Measurements from ENCODE around the gene GLA. TPM values are rescaled to one million over a fixed set of nuclear protein-coding genes. Genes with fewer than 3 reads are reported as not detected.

GLA gene
- total RNA-seq, 1 donor from 2014 or later: 16.2 TPM

DNA sequence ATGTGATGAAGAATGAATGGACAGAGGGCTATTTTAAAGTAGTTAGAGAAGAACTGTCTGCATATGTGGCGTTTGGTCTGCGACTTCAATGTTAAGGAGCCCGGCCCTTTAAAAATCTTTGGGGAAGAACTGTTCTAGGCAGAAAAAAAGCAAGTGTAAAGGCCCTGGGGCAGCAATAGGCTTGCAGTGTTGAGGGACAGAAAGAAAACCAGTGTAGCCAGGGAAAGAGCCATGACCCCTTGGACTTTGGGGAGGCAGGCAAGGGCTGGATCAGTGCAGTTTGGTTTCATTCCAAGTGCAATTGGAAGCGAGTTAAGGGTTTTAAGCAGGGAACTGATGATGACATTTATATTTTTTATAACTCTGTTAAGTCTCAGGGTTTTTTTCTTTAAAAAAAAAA is 7.9 kb downstream of the GLA start:
- Histone ChIP-seq H3K27ac (ENCODE audit: low read depth, low read length) (no peak overlapping the region), H3K4me3 (ENCODE audit: low read length in 3 of 3) (no peak overlapping the region), H3K4me1 (ENCODE audit: control insufficient read depth in 3 of 3, insufficient read depth in 3 of 3, low read length in 3 of 3) (no peaks in the 10 kb centered on the region), H3K27me3 (ENCODE audit: control insufficient read depth in 3 of 3, insufficient read depth in 3 of 3, low read length in 3 of 3) (no peaks in the 10 kb centered on the region), H3K9me3 (ENCODE audit: control insufficient read depth in 3 of 3, low read length in 3 of 3) (no peaks in the 10 kb centered on the region), H3K36me3 (ENCODE audit: control insufficient read depth in 3 of 3, insufficient read depth in 3 of 3, low read length in 3 of 3) (peaks cover 0 to 11% (median 7%) of the 10 kb centered on the region in 3 donors), H3K9ac (ENCODE audit: low read depth in 1 of 3, low read length in 3 of 3) (no peak overlapping the region)

DNA sequence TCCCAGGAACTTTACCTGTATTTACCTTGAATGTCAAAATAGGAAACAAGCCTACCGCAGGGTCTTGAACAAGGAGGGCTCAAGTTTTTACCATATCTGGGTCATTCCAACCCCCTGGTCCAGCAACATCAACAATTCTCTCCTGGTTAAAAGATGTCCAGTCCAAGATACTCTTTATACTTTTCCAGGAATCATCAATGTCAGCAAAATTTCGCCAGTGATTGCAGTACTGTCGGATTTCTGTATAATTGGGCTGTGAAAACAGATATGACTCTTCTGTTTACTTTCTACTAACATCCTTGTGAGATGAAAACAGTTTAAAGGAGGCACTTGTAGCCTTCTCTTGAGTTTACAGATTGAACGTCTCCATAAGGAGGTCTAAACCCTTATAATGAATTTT is 9.0 kb downstream of the GLA start:
- no peak overlapping the region for H3K9ac ChIP-seq (ENCODE audit: low read depth in 1 of 3, low read length in 3 of 3)
- H3K27me3 ChIP-seq (ENCODE audit: control insufficient read depth in 3 of 3, insufficient read depth in 3 of 3, low read length in 3 of 3): no peaks in the 10 kb centered on the region
- no peak overlapping the region for H3K27ac ChIP-seq (ENCODE audit: low read depth, low read length)
- H3K4me1 ChIP-seq (ENCODE audit: control insufficient read depth in 3 of 3, insufficient read depth in 3 of 3, low read length in 3 of 3): no peaks in the 10 kb centered on the region
- peaks cover 0 to 11% (median 7%) of the 10 kb centered on the region in 3 donors for H3K36me3 ChIP-seq (ENCODE audit: control insufficient read depth in 3 of 3, insufficient read depth in 3 of 3, low read length in 3 of 3)
- no peaks in the 10 kb centered on the region for H3K9me3 ChIP-seq (ENCODE audit: control insufficient read depth in 3 of 3, low read length in 3 of 3)
- H3K4me3 ChIP-seq (ENCODE audit: low read length in 3 of 3): no peak overlapping the region

DNA sequence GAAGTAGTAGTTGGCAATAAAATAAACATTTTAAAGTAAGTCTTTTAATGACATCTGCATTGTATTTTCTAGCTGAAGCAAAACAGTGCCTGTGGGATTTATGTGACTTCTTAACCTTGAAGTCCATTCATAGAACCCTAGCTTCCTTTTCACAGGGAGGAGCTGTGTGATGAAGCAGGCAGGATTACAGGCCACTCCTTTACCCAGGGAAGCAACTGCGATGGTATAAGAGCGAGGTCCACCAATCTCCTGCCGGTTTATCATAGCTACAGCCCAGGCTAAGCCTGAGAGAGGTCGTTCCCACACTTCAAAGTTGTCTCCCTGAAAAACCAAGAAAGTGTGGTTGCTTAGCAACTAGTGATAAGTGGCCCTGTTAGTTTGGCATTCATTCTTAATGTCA is 9.9 kb downstream of the GLA start:
- Histone ChIP-seq H3K27ac (ENCODE audit: low read depth, low read length) (no peak overlapping the region), H3K36me3 (ENCODE audit: control insufficient read depth in 3 of 3, insufficient read depth in 3 of 3, low read length in 3 of 3) (peaks cover 0 to 11% (median 7%) of the 10 kb centered on the region in 3 donors), H3K9ac (ENCODE audit: low read depth in 1 of 3, low read length in 3 of 3) (no peak overlapping the region), H3K27me3 (ENCODE audit: control insufficient read depth in 3 of 3, insufficient read depth in 3 of 3, low read length in 3 of 3) (no peaks in the 10 kb centered on the region), H3K9me3 (ENCODE audit: control insufficient read depth in 3 of 3, low read length in 3 of 3) (no peaks in the 10 kb centered on the region), H3K4me3 (ENCODE audit: low read length in 3 of 3) (no peak overlapping the region), H3K4me1 (ENCODE audit: control insufficient read depth in 3 of 3, insufficient read depth in 3 of 3, low read length in 3 of 3) (no peaks in the 10 kb centered on the region)

DNA sequence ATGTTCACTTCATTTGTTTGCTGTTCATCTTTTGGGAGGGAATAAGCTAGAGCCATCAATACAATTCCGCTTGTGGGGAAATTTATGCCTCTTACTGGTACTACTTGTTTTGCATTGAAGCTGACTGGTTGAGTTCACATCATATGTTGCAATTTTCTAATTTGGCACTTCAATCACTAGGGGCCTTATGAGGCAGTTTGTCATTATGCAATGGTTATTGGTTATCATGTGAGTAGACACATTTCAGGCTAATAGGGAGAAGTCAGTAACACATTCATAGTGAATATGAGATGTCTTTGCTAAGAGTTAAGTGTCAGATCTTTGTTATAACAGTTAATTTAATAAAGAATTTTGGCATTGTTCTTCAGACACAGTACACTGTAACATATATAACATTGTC is 11.9 kb downstream of the GLA start:
- H3K27ac ChIP-seq (ENCODE audit: low read depth, low read length): no peak overlapping the region
- H3K4me1 ChIP-seq (ENCODE audit: control insufficient read depth in 3 of 3, insufficient read depth in 3 of 3, low read length in 3 of 3): peaks cover 0 to 8% (median 3%) of the 10 kb centered on the region in 3 donors
- peaks cover 0 to 7% (median 5%) of the 10 kb centered on the region in 3 donors for H3K36me3 ChIP-seq (ENCODE audit: control insufficient read depth in 3 of 3, insufficient read depth in 3 of 3, low read length in 3 of 3)
- H3K4me3 ChIP-seq (ENCODE audit: low read length in 3 of 3): no peak overlapping the region
- no peaks in the 10 kb centered on the region for H3K27me3 ChIP-seq (ENCODE audit: control insufficient read depth in 3 of 3, insufficient read depth in 3 of 3, low read length in 3 of 3)
- no peaks in the 10 kb centered on the region for H3K9me3 ChIP-seq (ENCODE audit: control insufficient read depth in 3 of 3, low read length in 3 of 3)
- H3K9ac ChIP-seq (ENCODE audit: low read depth in 1 of 3, low read length in 3 of 3): no peak overlapping the region

DNA sequence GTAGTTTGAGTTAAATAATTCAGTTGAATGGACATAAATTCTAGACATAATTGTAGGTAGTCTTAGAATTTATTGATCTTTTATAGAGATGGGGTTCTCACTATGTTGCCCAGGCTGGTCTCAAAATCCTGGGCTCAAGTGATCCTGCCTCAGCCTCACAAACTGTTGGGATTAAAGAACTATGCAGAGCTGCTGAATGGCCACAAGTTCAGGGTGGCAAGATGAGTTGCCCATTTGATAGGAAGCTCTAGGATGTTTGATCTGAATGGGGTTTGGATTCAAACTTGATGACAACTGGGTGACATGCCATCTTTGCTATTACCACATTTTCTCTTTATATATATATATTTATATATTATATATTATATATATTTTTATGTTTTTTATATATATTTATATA is 13.4 kb downstream of the GLA start:
- Histone ChIP-seq H3K36me3 (ENCODE audit: control insufficient read depth in 3 of 3, insufficient read depth in 3 of 3, low read length in 3 of 3) (peaks cover 0 to 5% (median 4%) of the 10 kb centered on the region in 3 donors), H3K27me3 (ENCODE audit: control insufficient read depth in 3 of 3, insufficient read depth in 3 of 3, low read length in 3 of 3) (no peaks in the 10 kb centered on the region), H3K9me3 (ENCODE audit: control insufficient read depth in 3 of 3, low read length in 3 of 3) (no peaks in the 10 kb centered on the region), H3K4me1 (ENCODE audit: control insufficient read depth in 3 of 3, insufficient read depth in 3 of 3, low read length in 3 of 3) (peaks cover 2 to 8% (median 3%) of the 10 kb centered on the region in 3 donors), H3K9ac (ENCODE audit: low read depth in 1 of 3, low read length in 3 of 3) (no peak overlapping the region), H3K27ac (ENCODE audit: low read depth, low read length) (no peak overlapping the region), H3K4me3 (ENCODE audit: low read length in 3 of 3) (no peak overlapping the region)

DNA sequence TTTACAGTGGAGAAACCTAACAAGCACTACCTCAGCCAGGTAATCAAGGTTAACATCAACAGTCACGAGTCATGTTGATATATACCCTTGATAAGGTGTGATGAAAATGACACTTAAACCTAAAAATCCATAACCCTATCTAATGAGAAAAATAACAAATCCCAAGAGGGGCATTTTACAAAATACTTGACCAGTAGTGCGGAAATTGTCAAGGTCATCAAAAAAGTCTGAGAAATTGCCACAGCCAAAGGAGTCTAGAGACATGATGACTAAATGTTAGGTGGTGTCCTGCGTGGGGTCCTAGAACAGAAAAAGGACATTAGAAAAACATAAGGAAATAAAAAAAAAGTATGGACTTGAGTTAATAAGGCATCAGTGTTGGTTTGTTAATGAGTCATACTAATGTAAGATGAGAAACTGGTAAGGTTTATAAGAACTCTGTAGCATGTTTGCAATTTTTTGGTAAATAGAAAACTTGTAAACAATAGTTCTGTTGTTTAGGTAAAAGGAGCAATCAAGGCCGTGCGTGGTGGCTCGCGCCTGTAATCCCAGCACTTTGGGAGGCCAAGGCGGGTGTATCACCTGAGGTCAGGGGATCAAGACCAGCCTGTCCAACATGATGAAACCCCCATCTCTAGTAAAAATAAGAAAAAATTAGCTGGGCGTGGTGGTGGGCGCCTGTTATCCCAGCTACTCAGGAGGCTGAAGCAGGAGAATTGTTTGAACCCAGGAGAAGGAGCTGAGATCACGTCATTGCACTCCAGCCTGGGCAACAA is 14.0 kb downstream of the GLA start:
- Histone ChIP-seq H3K36me3 (ENCODE audit: control insufficient read depth in 3 of 3, insufficient read depth in 3 of 3, low read length in 3 of 3) (peaks cover 0 to 5% (median 4%) of the 10 kb centered on the region in 3 donors), H3K27ac (ENCODE audit: low read depth, low read length) (no peak overlapping the region), H3K4me3 (ENCODE audit: low read length in 3 of 3) (no peak overlapping the region)

DNA sequence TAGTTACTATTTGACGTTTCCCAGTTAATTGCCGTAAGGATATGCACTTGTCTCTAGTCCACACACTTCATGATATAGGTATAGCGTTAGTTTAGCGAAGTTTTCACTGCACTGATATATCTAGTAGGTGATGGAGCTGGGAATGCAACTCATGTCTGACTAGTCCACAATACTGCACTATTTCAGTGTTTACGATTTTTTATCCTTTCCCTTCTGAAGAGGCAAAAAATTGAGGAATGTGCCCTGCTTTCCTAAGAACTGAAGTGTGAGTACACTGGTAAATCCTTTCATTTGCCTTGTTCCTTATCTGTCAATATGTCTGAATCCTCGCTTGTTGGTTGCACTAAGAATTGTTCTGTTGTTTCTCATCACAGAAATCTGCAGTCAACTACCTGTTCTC is 15.9 kb downstream of the GLA start:
- Histone ChIP-seq H3K9ac (ENCODE audit: low read depth in 1 of 3, low read length in 3 of 3) (peak overlapping the region in 2 of 3 donors; percentile 80), H3K27me3 (ENCODE audit: control insufficient read depth in 3 of 3, insufficient read depth in 3 of 3, low read length in 3 of 3) (no peaks in the 10 kb centered on the region), H3K36me3 (ENCODE audit: control insufficient read depth in 3 of 3, insufficient read depth in 3 of 3, low read length in 3 of 3) (peaks cover 0 to 5% (median 4%) of the 10 kb centered on the region in 3 donors), H3K4me1 (ENCODE audit: control insufficient read depth in 3 of 3, insufficient read depth in 3 of 3, low read length in 3 of 3) (peaks cover 2 to 8% (median 3%) of the 10 kb centered on the region in 3 donors), H3K9me3 (ENCODE audit: control insufficient read depth in 3 of 3, low read length in 3 of 3) (no peaks in the 10 kb centered on the region), H3K27ac (ENCODE audit: low read depth, low read length) (no peak overlapping the region), H3K4me3 (ENCODE audit: low read length in 3 of 3) (peak overlapping the region in 2 of 3 donors; percentile 72 to 76)

More for the DNA sequence above, 14.0 kb downstream of the GLA start:
- Histone ChIP-seq H3K4me1 (ENCODE audit: control insufficient read depth in 3 of 3, insufficient read depth in 3 of 3, low read length in 3 of 3) (peaks cover 2 to 8% (median 3%) of the 10 kb centered on the region in 3 donors), H3K27me3 (ENCODE audit: control insufficient read depth in 3 of 3, insufficient read depth in 3 of 3, low read length in 3 of 3) (no peaks in the 10 kb centered on the region), H3K9me3 (ENCODE audit: control insufficient read depth in 3 of 3, low read length in 3 of 3) (no peaks in the 10 kb centered on the region), H3K9ac (ENCODE audit: low read depth in 1 of 3, low read length in 3 of 3) (no peak overlapping the region)

DNA sequence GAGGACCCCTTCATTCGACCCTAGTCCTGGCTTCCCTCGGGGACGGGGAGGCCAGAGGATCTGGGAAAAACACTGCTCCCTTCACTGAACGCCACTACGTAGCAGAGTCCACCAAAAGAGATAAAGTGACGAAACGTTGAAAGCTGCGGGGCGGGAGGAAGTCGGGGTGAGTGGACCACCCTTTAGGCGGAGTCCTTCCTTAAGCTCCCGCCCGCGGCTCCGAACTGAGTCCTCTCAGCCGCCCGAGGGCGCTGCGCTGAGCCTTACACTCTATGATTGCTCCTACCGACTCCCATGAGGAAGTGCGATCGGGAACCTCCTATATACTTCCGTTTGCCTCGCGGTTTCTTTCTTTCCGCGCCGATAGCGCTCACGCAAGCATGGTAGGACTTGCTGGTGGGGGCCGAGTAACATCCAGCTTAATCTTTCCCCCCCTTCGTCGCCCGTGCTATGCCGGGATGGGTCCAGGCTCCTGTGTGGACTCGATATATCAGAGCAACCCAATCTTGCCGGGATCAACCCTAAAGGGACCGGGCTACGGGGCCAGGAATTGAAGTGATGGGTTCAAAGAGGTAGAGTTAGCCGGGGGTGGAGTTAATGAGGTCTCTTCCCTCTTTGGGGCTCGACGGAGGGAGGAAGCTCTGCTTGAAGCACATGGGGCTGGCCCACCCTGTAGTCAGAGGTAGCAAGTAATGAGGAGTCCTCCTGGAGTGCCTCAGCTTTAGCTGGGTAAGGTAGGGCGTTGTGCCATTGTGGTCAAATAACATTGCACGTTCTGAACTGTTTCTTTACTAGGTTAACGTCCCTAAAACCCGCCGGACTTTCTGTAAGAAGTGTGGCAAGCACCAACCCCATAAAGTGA is 16.8 kb downstream of the GLA start, which contains the start of gene RPL36A:
TSS of gene RPL36A (plus strand) at position 348 of the 862 bp plus-strand sequence. CDS start at position 381, 33 bp downstream.
- Histone ChIP-seq H3K4me3 (ENCODE audit: low read length in 3 of 3) (peak within 1 kb of the TSS; percentile 72 to 80 (median 76)), H3K36me3 (ENCODE audit: control insufficient read depth in 3 of 3, insufficient read depth in 3 of 3, low read length in 3 of 3) (peaks cover 0 to 5% (median 2%) of the 10 kb centered on the region in 3 donors), H3K4me1 (ENCODE audit: control insufficient read depth in 3 of 3, insufficient read depth in 3 of 3, low read length in 3 of 3) (peaks cover 2 to 8% (median 3%) of the 10 kb centered on the region in 3 donors), H3K27ac (ENCODE audit: low read depth, low read length) (peak within 1 kb of the TSS; percentile 75), H3K9me3 (ENCODE audit: control insufficient read depth in 3 of 3, low read length in 3 of 3) (no peaks in the 10 kb centered on the region), H3K27me3 (ENCODE audit: control insufficient read depth in 3 of 3, insufficient read depth in 3 of 3, low read length in 3 of 3) (no peaks in the 10 kb centered on the region), H3K9ac (ENCODE audit: low read depth in 1 of 3, low read length in 3 of 3) (peak within 1 kb of the TSS; percentile 78 to 80 (median 80))

DNA sequence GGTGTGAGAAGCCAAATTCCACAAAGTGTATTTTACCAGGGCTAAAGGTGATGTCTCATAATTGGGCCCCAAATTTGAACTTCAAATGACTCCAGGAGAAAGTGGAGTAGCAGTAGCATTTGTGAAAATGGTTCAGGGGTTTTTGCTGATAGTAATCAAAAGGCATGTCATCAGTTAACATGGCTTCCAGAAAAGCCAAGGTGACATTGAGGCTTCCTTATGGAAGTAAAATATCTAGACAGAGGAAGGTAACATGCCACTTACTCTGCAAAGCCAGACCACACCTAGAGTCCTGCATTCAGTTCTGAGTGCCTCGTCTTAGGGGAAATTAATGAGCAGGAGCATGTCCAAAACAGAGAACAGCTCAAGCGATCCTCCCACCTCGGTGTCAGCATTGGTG is 19.1 kb downstream of the GLA start:
- no peak overlapping the region for H3K4me3 ChIP-seq (ENCODE audit: low read length in 3 of 3)
- no peak overlapping the region for H3K27ac ChIP-seq (ENCODE audit: low read depth, low read length)
- H3K27me3 ChIP-seq (ENCODE audit: control insufficient read depth in 3 of 3, insufficient read depth in 3 of 3, low read length in 3 of 3): no peaks in the 10 kb centered on the region
- peaks cover 0 to 3% (median 0%) of the 10 kb centered on the region in 3 donors for H3K36me3 ChIP-seq (ENCODE audit: control insufficient read depth in 3 of 3, insufficient read depth in 3 of 3, low read length in 3 of 3)
- peaks cover 2 to 8% (median 3%) of the 10 kb centered on the region in 3 donors for H3K4me1 ChIP-seq (ENCODE audit: control insufficient read depth in 3 of 3, insufficient read depth in 3 of 3, low read length in 3 of 3)
- H3K9me3 ChIP-seq (ENCODE audit: control insufficient read depth in 3 of 3, low read length in 3 of 3): no peaks in the 10 kb centered on the region
- no peak overlapping the region for H3K9ac ChIP-seq (ENCODE audit: low read depth in 1 of 3, low read length in 3 of 3)

DNA sequence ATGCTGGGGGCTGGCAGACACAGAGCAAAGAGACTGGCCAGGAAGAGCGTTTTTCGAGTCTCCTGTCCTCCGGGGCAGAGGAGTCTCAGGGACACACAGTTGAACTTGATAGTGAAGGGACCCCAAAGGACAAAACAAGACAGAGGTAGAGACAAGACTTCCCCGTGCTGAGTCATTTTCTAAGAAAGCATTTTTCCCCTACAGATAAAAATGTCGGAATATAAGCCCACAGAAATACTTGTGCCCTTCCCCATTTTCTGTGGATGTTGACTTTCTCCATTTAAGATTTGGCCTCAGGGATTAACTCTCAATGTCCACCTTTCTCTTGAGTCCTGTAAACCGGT is 21.2 kb downstream of the GLA start:
- no peak overlapping the region for H3K4me3 ChIP-seq (ENCODE audit: low read length in 3 of 3)
- H3K9me3 ChIP-seq (ENCODE audit: control insufficient read depth in 3 of 3, low read length in 3 of 3): no peaks in the 10 kb centered on the region
- H3K9ac ChIP-seq (ENCODE audit: low read depth in 1 of 3, low read length in 3 of 3): no peak overlapping the region
- H3K36me3 ChIP-seq (ENCODE audit: control insufficient read depth in 3 of 3, insufficient read depth in 3 of 3, low read length in 3 of 3): no peaks in the 10 kb centered on the region
- H3K27ac ChIP-seq (ENCODE audit: low read depth, low read length): no peak overlapping the region
- H3K4me1 ChIP-seq (ENCODE audit: control insufficient read depth in 3 of 3, insufficient read depth in 3 of 3, low read length in 3 of 3): peaks cover under 1 to 3% (median 2%) of the 10 kb centered on the region in 3 donors
- no peaks in the 10 kb centered on the region for H3K27me3 ChIP-seq (ENCODE audit: control insufficient read depth in 3 of 3, insufficient read depth in 3 of 3, low read length in 3 of 3)

All from skeletal muscle tissue (tissue), 4 donors.